Femur (tissue), 1 donor: ENCODE measurements around the gene DPEP3.
"Not testable (repeated sequence)": the region's sequence is repeated elsewhere in the genome, so short reads cannot be mapped to it uniquely, and the experiment has no call there.

Source experiments
- DNase-seq: peaks from one replicate; pipeline ENCODE4 v3.0.0-alpha.2; 2017

DPEP3 gene, protein sequence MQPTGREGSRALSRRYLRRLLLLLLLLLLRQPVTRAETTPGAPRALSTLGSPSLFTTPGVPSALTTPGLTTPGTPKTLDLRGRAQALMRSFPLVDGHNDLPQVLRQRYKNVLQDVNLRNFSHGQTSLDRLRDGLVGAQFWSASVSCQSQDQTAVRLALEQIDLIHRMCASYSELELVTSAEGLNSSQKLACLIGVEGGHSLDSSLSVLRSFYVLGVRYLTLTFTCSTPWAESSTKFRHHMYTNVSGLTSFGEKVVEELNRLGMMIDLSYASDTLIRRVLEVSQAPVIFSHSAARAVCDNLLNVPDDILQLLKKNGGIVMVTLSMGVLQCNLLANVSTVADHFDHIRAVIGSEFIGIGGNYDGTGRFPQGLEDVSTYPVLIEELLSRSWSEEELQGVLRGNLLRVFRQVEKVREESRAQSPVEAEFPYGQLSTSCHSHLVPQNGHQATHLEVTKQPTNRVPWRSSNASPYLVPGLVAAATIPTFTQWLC

GRCh38 chr16:67979955-67980678 lies at the start of gene DPEP3:
DPEP3 (minus strand) TSS chr16:67980499; CDS start chr16:67980380, 119 bp downstream.
- no peak for DNase-seq

GRCh38 chr16:68028996-68029395 lies 48.7 kb upstream of the DPEP3 start:
- DNase-seq: no peak

GRCh38 chr16:68022728-68023537 lies 42.6 kb upstream of the DPEP3 start, which contains the start of the genes DDX28 and DUS2:
DDX28 (minus strand) TSS chr16:68023232; CDS start chr16:68023202, 30 bp downstream.
DUS2 (plus strand) TSS chr16:68023284; CDS start chr16:68038024, 14,740 bp downstream.
- peak; percentile 96 for DNase-seq

- DNase-seq: peak; percentile 23
Observed at GRCh38 chr16:68022278-68022727, 42.0 kb upstream of the DPEP3 start.

GRCh38 chr16:68021490-68021889 lies 41.2 kb upstream of the DPEP3 start:
- no peak for DNase-seq

DNA sequence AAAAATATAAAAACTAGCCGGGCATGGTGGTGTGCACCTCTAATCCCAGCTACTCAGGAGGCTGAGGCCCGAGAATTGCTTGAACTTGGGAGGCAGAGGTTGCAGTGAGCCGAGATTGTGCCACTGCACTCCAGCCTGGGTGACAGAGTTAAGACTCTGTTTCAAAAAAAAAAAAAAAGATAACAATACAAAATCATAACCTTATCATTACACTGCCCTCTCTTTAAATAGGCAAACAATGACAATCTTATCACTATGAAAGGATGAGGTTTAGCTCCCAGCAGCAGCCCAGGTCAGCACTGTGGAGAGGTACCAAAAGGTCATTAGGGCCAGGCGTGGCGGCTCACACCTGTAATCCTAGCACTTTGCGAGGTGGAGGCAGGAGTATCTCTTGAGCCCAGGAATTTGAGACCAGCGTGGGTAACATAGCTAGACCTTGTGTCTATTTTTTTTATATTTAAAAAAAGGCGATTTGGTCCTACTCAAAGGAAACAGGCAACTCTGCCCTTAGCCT lies 38.9 kb upstream of the DPEP3 start:
- no peak for DNase-seq

- no peak for DNase-seq
Observed at GRCh38 chr16:68015681-68016080, 35.4 kb upstream of the DPEP3 start, which contains the start of gene DPEP2NB. DPEP2NB (minus strand) TSS chr16:68015911; CDS start chr16:68015770, 141 bp downstream.

- no peak for DNase-seq
Observed at GRCh38 chr16:68013440-68013839, 33.1 kb upstream of the DPEP3 start.

- not testable (repeated sequence) for DNase-seq
Observed at GRCh38 chr16:68009872-68010271, 29.6 kb upstream of the DPEP3 start.

GRCh38 chr16:68009157-68009735 lies 28.9 kb upstream of the DPEP3 start:
- no peak for DNase-seq

DNA sequence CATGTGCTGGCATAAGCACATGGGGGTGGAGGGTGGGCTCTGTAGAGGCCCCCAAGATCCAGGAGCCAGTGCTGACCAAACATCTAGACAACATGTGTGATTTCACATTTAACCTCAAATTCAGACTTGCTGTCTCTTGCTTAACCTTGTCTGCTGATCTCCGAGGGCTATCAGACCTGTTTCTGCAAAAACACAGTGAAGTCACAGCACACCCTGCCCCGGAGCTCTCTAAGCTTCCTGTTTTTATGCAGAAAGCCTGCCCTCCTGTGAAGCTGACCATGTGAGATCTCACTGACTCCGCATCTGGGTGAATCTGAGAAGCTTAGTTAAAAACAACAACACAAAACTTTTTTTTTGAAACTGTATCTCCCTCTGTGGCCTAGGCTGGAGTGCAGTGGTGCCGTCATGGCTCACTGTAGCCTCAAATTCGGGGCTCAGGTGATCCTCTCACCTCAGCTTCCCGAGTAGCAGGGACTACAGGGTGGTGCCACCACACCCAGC lies 25.5 kb upstream of the DPEP3 start:
- peak; percentile 52 for DNase-seq

DNA sequence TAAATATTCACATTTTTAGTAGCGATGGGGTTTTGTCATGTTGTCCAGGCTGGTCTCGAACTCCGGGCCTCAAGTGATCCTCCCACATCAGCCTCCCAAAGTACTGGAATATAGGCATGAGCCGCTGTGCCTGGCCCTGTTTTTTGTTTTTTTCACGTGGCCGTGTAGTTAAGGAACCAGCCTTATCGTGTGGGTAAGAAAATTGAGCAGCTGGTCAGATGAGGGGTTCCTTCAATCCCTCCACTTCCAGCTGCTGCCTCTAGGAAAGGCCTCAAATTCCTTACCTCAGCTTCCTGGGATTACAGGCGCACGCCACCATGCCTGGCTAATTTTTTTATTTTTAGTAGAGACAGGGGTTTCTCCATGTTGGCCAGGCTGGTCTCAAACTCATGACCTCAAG lies 24.9 kb upstream of the DPEP3 start:
- DNase-seq: no peak

DNA sequence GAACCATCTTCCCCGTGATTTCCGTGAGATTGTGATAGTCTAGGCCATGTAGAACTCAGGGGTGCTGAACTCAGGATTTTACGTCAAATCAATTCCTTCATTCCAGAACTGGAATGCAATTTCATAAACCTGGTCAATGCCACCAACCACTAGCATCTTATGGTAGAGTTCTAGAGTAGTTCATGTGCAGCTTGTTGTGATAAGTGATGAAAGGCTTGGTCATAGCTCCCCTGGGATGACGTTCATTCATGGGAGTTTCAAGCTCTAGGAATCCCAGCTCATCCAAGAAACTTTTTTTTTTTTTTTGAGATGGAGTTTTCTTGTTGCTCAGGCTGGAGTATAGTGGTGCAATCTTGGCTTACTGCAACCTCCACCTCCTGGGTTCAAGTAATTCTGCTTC lies 22.7 kb upstream of the DPEP3 start:
- DNase-seq: no peak

GRCh38 chr16:68000450-68000849 lies 20.2 kb upstream of the DPEP3 start:
- no peak for DNase-seq

DNA sequence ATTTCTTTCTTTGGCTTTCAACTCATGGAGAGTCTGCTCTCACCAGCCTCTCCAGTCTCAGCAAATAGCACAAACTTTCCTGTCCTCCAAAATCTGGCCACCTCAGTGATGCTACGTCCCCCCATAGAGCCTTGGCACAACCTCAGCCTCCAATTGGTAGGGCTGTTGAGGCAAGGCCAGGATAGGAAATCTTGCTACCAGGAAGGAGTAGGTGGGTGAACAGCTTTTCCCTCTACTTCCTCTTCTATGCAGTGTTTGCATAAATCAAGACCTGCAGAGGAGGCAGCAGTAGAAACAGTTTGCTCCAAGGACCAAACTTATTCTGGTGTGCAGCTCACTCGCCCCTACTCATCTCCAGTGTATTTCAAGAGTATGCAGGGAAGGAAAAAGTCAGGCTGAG lies 19.7 kb upstream of the DPEP3 start:
- no peak for DNase-seq

- not testable (repeated sequence) for DNase-seq
Observed at GRCh38 chr16:67998779-67999688, 18.7 kb upstream of the DPEP3 start, which contains the start of gene DPEP2. DPEP2 (minus strand) TSS chr16:67999484; CDS start chr16:67993212, 6,272 bp downstream.

DNA sequence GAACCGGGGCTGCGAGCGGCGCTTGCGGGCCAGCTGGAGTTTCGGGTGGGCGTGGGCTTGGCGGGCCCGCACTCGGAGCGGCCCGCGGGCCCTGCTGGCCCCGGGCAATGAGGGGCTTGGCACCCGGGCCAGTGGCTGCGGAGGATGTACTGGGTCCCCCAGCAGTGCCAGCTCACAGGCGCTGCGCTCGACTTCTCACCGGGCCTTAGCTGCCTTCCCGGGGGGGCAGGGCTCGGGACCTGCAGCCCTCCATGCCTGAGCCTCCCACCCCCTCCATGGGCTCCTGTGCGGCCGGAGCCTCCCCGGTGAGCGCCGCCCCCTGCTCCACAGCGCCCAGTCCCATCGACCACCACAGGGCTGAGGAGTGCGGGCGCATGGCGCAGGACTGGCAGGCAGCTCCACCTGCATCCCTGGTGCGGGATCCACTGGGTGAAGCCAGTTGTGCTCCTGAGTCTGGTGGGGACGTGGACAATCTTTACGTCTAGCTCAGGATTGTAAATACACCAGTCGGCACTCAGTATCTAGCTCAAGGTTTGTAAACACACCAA lies 18.0 kb upstream of the DPEP3 start:
- DNase-seq: not testable (repeated sequence)

DNA sequence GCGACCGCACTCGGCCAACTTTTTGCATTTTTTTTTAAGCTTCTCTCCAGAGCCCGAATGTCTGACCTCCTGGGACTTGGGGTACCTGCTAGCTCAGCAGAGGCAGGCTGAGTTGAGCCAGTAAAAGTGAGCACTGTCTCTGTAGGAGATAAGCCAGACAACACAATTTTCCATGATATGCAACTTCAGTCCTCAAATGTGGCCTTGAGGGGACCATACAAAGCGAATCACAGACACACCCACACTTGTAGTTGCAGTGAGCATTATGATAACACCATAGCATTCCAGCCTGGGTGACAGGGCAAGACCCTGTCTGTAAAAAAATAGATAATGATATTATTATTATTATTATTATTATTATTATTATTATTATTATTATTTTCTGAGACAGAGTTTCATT lies 16.4 kb upstream of the DPEP3 start:
- no peak for DNase-seq

DNA sequence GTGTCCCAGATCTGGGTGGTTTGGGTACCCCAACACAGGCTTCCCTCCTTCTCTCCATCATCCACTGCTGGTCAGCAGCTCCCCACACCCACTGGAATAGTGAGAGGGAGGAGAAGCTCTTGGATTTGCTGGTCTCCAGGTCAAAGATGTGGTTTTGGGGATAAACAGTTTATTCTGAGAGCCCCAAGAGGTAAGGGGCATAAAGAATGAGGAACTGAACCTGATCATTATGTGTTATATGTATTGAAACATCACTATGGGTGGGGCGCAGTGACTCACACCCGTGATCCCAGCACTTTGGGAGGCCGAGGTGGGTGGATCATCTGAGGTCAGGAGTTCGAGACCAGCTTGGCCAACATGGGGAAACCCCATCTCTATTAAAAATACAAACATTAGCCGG lies 15.1 kb upstream of the DPEP3 start:
- DNase-seq: no peak

DNA sequence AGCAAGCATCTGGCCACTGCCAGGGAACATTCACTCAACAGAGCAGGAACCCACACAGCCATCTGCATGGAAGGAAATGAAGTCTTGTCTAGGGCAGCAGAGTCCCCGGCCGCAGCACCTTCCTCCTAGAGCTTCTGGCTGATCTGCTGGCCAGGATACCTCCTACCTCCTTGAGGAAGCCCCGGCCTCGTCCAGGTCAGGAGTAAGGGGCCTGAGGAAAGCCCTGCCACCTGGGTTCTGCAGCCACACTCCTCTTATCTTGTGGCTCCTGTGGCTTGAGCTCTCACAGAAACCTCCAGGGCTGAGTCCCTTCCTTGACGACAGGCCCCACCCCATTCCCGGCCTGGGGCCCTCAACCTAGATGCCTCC lies 13.7 kb upstream of the DPEP3 start:
- DNase-seq: not testable (repeated sequence)
